Measurements from ENCODE around the gene DNAH6.
"Not testable (repeated sequence)": the region's sequence is repeated elsewhere in the genome, so short reads cannot be mapped to it uniquely, and the experiment has no call there.

Gene DNAH6

GRCh38 chr2:84844141-84844540, 327.8 kb downstream of the DNAH6 start:
- no peak for DNase-seq (ENCODE audit: low spot score)

- peak; percentile 76 for DNase-seq (ENCODE audit: low spot score)
Measured at GRCh38 chr2:84846041-84846663, 329.9 kb downstream of the DNAH6 start.

- DNase-seq (ENCODE audit: low spot score) = no peak
Measured at GRCh38 chr2:84846741-84847142, 330.4 kb downstream of the DNAH6 start.

GRCh38 chr2:84847326-84848050, 331.2 kb downstream of the DNAH6 start:
- no peak for DNase-seq (ENCODE audit: low spot score)

- DNase-seq (ENCODE audit: low spot score) = peak; percentile 63
Measured at GRCh38 chr2:84849271-84849952, 333.1 kb downstream of the DNAH6 start.

- DNase-seq (ENCODE audit: low spot score) = no peak
Measured at GRCh38 chr2:84850471-84850870, 334.2 kb downstream of the DNAH6 start.

- DNase-seq (ENCODE audit: low spot score) = no peak
Measured at GRCh38 chr2:84851876-84852275, 335.6 kb downstream of the DNAH6 start.

- no peak for DNase-seq (ENCODE audit: low spot score)
Measured at GRCh38 chr2:84854850-84855249, 338.6 kb downstream of the DNAH6 start.

- DNase-seq (ENCODE audit: low spot score) = no peak
Measured at GRCh38 chr2:84855731-84856130, 339.4 kb downstream of the DNAH6 start.

- no peak for DNase-seq (ENCODE audit: low spot score)
Measured at GRCh38 chr2:84856787-84857186, 340.5 kb downstream of the DNAH6 start.

- no peak for DNase-seq (ENCODE audit: low spot score)
Measured at GRCh38 chr2:84857566-84857965, 341.3 kb downstream of the DNAH6 start.

- DNase-seq (ENCODE audit: low spot score) = no peak
Measured at GRCh38 chr2:84858123-84858522, 341.8 kb downstream of the DNAH6 start.

- DNase-seq (ENCODE audit: low spot score) = no peak
Measured at GRCh38 chr2:84858937-84859336, 342.6 kb downstream of the DNAH6 start.

GRCh38 chr2:84861539-84861938, 345.2 kb downstream of the DNAH6 start:
- DNase-seq (ENCODE audit: low spot score) = no peak

- no peak for DNase-seq (ENCODE audit: low spot score)
Measured at GRCh38 chr2:84862006-84862405, 345.7 kb downstream of the DNAH6 start.

- peak; percentile 64 for DNase-seq (ENCODE audit: low spot score)
Measured at GRCh38 chr2:84865181-84865783, 349.0 kb downstream of the DNAH6 start.

- no peak for DNase-seq (ENCODE audit: low spot score)
Measured at GRCh38 chr2:84866122-84866521, 349.8 kb downstream of the DNAH6 start.

- not testable (repeated sequence) for DNase-seq (ENCODE audit: low spot score)
Measured at GRCh38 chr2:84868327-84868726, 352.0 kb downstream of the DNAH6 start.
